HL-60 (cell line): ENCODE results near the gene IRF2.

ENCODE experiments used
- GABPA ChIP-seq: IDR thresholded peaks from 2 replicates; pipeline ENCODE4 v1.6.1; 2012; ENCODE audit warnings: low read depth
- REST ChIP-seq: IDR thresholded peaks from 2 replicates; pipeline ENCODE4 v1.6.1; 2012; ENCODE audit warnings: low read depth; ENCODE audit not compliant: insufficient replicate concordance
- TF ChIP-seq, protein P1 (sequence below): IDR thresholded peaks from one replicate; pipeline ENCODE4 v1.5.1; 2011; ENCODE audit warnings: low read length, control low read depth, inconsistent platforms; ENCODE audit not compliant: insufficient read depth

GRCh38 chr4:184403384-184403781 is 71.0 kb downstream of the IRF2 start:
- TF ChIP-seq, protein P1, sequence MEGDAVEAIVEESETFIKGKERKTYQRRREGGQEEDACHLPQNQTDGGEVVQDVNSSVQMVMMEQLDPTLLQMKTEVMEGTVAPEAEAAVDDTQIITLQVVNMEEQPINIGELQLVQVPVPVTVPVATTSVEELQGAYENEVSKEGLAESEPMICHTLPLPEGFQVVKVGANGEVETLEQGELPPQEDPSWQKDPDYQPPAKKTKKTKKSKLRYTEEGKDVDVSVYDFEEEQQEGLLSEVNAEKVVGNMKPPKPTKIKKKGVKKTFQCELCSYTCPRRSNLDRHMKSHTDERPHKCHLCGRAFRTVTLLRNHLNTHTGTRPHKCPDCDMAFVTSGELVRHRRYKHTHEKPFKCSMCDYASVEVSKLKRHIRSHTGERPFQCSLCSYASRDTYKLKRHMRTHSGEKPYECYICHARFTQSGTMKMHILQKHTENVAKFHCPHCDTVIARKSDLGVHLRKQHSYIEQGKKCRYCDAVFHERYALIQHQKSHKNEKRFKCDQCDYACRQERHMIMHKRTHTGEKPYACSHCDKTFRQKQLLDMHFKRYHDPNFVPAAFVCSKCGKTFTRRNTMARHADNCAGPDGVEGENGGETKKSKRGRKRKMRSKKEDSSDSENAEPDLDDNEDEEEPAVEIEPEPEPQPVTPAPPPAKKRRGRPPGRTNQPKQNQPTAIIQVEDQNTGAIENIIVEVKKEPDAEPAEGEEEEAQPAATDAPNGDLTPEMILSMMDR: no peak
- no peak for TF ChIP-seq GABPA
- no peak for TF ChIP-seq REST
